Liver (tissue), 9 donors: ENCODE data around the gene YIPF3. TPM values are rescaled to one million over a fixed set of nuclear protein-coding genes. Genes with fewer than 3 reads are reported as not detected.

Experiments
- DNase-seq: peaks from one replicate; pipeline ENCODE4 v3.0.0-alpha.2; 2017; ENCODE audit warnings: low spot score
- H3K27ac ChIP-seq, 2 donors: one replicate each; pipeline ENCODE4 v1.7.0; 2013; ENCODE audit warnings: inconsistent platforms in 2 of 2, low read length in 2 of 2, control low read depth in 1 of 2, low read depth in 1 of 2, mild to moderate bottlenecking in 1 of 2
- H3K27me3 ChIP-seq, 4 donors: one replicate each; pipeline versions ENCODE4 v1.6.1 to v1.7.0; 2013; ENCODE audit warnings: low read length in 3 of 4, inconsistent platforms in 1 of 4, mild to moderate bottlenecking in 1 of 4, moderate library complexity in 1 of 4; ENCODE audit not compliant: control insufficient read depth in 4 of 4, insufficient read depth in 4 of 4
- H3K36me3 ChIP-seq, 4 donors: one replicate each; pipeline versions ENCODE4 v1.6.1 to v1.7.0; 2013; ENCODE audit warnings: low read length in 3 of 4, mild to moderate bottlenecking in 3 of 4, low read depth in 1 of 4, moderate library complexity in 1 of 4; ENCODE audit not compliant: control insufficient read depth in 4 of 4, insufficient read depth in 3 of 4
- H3K4me1 ChIP-seq, 4 donors: one replicate each; pipeline versions ENCODE4 v1.6.1 to v1.7.0; 2013; ENCODE audit warnings: low read length in 3 of 4, mild to moderate bottlenecking in 3 of 4, moderate library complexity in 1 of 4; ENCODE audit not compliant: control insufficient read depth in 4 of 4, insufficient read depth in 4 of 4
- H3K4me3 ChIP-seq, 3 donors: one replicate each; pipeline versions ENCODE4 v1.6.1 to v1.7.0; 2013; ENCODE audit warnings: low read length in 3 of 3, control low read depth in 1 of 3, low read depth in 1 of 3, mild to moderate bottlenecking in 1 of 3
- H3K9ac ChIP-seq, 2 donors: one replicate each; pipeline ENCODE4 v1.7.0; 2013; ENCODE audit warnings: low read length in 2 of 2, mild to moderate bottlenecking in 2 of 2, moderate library complexity in 2 of 2, control low read depth in 1 of 2, low read depth in 1 of 2
- H3K9me3 ChIP-seq, 4 donors: one replicate each; pipeline versions ENCODE4 v1.6.1 to v1.7.0; 2013; ENCODE audit warnings: low read length in 3 of 4; ENCODE audit not compliant: control insufficient read depth in 4 of 4
- ATF3 ChIP-seq: IDR thresholded peaks from 2 replicates; pipeline ENCODE4 v1.6.1; 2016; ENCODE audit warnings: antibody characterized with exemption
- CTCF ChIP-seq: fragments of 150-350 bp; IDR thresholded peaks from 2 replicates; pipeline ENCODE4 v1.5.1; 2017; ENCODE audit warnings: improper control_type of control experiment, low read depth, low read length; ENCODE audit not compliant: missing input control
- EGR1 ChIP-seq, 2 donors: IDR thresholded peaks; 2 replicates each; pipeline ENCODE4 v1.6.1; 2016 to 2018; ENCODE audit warnings: antibody characterized with exemption in 2 of 2, low read depth in 2 of 2
- FOXA1 ChIP-seq: IDR thresholded peaks from 2 replicates; pipeline ENCODE4 v1.6.1; 2016; ENCODE audit warnings: antibody characterized with exemption
- FOXA2 ChIP-seq: IDR thresholded peaks from 2 replicates; pipeline ENCODE4 v1.6.1; 2016; ENCODE audit warnings: antibody characterized with exemption
- GABPA ChIP-seq, 2 donors: IDR thresholded peaks in 1 of 2; conservative IDR thresholded peaks in 1 of 2; 2 replicates each; pipeline ENCODE4 v1.6.1; 2016; ENCODE audit warnings: antibody characterized with exemption in 2 of 2, mild to moderate bottlenecking in 1 of 2, moderate library complexity in 1 of 2
- HNF4A ChIP-seq, 2 donors: conservative IDR thresholded peaks; 2 replicates each; pipeline ENCODE4 v1.6.1; 2016; ENCODE audit warnings: antibody characterized with exemption in 2 of 2, mild to moderate bottlenecking in 2 of 2
- HNF4G ChIP-seq: IDR thresholded peaks from 2 replicates; pipeline ENCODE4 v1.6.1; 2016; ENCODE audit warnings: antibody characterized with exemption
- JUND ChIP-seq, 2 donors: IDR thresholded peaks; 2 replicates each; pipeline ENCODE4 v1.6.1; 2016; ENCODE audit warnings: antibody characterized with exemption in 2 of 2
- MAX ChIP-seq: IDR thresholded peaks from 2 replicates; pipeline ENCODE4 v1.6.1; 2016; ENCODE audit warnings: antibody characterized with exemption
- NR2F2 ChIP-seq: IDR thresholded peaks from 2 replicates; pipeline ENCODE4 v1.6.1; 2016; ENCODE audit warnings: antibody characterized with exemption
- RAD21 ChIP-seq, 2 donors: IDR thresholded peaks; 2 replicates each; pipeline ENCODE4 v1.6.1; 2016; ENCODE audit warnings: antibody characterized with exemption in 2 of 2, mild to moderate bottlenecking in 2 of 2
- REST ChIP-seq: IDR thresholded peaks from 2 replicates; pipeline ENCODE4 v1.6.1; 2016; ENCODE audit warnings: antibody characterized with exemption, mild to moderate bottlenecking
- RXRA ChIP-seq, 2 donors: IDR thresholded peaks; 2 replicates each; pipeline ENCODE4 v1.6.1; 2017 to 2018; ENCODE audit warnings: antibody characterized with exemption in 2 of 2, mild to moderate bottlenecking in 1 of 2
- SP1 ChIP-seq: IDR thresholded peaks from 2 replicates; pipeline ENCODE4 v1.6.1; 2018; ENCODE audit warnings: antibody characterized with exemption, mild to moderate bottlenecking
- TAF1 ChIP-seq: conservative IDR thresholded peaks from 2 replicates; pipeline ENCODE4 v1.6.1; 2016; ENCODE audit warnings: antibody characterized with exemption, mild to moderate bottlenecking
- YY1 ChIP-seq: IDR thresholded peaks from 2 replicates; pipeline ENCODE4 v1.6.1; 2016; ENCODE audit warnings: antibody characterized with exemption, mild to moderate bottlenecking
- WGBS: extraction: QIAGEN DNeasy Blood & Tissue Kit; methylation state at CpG from one replicate; pipeline ENCODE4 v1.1.7; 2013; 5-methylcytosine and 5-hydroxymethylcytosine counted together
- polyA plus RNA-seq, 2 donors: library from polyadenylated mRNA; stranded (reverse) in 1 of 2; unstranded in 1 of 2; fragments of 200-250 nt in 1 of 2; fragments of >200 nt in 1 of 2; fragmentation: Nextera tagmentation in 1 of 2; extraction: Ambion mirVana in 1 of 2; gene quantifications; one replicate each; pipeline versions ENCODE4 v1.2.1 to v1.2.3, GENCODE V29; 2013 to 2015
- total RNA-seq, 2 donors: library from RNA; depleted of rRNA; stranded (reverse); fragments of >200 nt; gene quantifications; one replicate each; pipeline ENCODE4 v1.2.3, GENCODE V29; 2014
- TF ChIP-seq, protein P1 (sequence below): IDR thresholded peaks from 2 replicates; pipeline ENCODE4 v1.6.1; 2016; ENCODE audit warnings: antibody characterized with exemption
- donor health status: healthy.
- donor health status: healthy.
- donor health status: healthy.
- donor health status: healthy.
- donor health status: healthy.

YIPF3 gene
- total and polyA plus RNA-seq, 4 donors, result 43.8 to 91.9 (median 61.6) TPM

DNA sequence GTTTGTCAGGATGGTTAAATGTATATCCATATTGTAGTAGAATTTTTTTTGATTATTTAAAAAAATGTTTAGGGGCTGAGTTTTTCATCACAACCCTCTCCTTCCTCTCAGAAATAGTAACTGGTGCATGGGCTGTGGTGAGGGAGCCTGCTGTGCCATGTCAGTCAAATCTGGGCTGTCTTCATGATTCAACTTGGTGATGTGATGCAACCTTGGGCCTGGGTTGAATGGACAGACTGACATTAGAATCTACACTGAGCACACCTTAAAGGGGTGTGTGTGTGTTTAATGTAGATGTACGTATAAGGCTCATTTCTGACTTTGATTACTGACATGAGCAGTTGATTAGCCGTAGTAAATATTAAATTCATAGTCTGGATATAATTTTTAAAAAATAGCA, 35.7 kb downstream of the YIPF3 start:
- Histone ChIP-seq H3K36me3 (peaks cover 0 to 2% (median 0%) of the 10 kb centered on the region in 4 donors), H3K9ac (no peak overlapping the region), H3K4me1 (peaks cover 7 to 29% (median 17%) of the 10 kb centered on the region in 4 donors), H3K27ac (no peak overlapping the region), H3K27me3 (no peaks in the 10 kb centered on the region), H3K9me3 (no peaks in the 10 kb centered on the region), H3K4me3 (no peak overlapping the region)
- no peak for DNase-seq
- TF ChIP-seq MAX (no peak), HNF4A (conservative IDR thresholded peaks at IDR 0.05) (no peak), HNF4G (no peak), SP1 (no peak), RAD21 (IDR thresholded peaks at IDR 0.05) (no peak), ATF3 (no peak), FOXA2 (no peak), RXRA (IDR thresholded peaks at IDR 0.05) (no peak), TAF1 (no peak), REST (no peak), JUND (IDR thresholded peaks at IDR 0.05) (no peak), EGR1 (IDR thresholded peaks at IDR 0.05; ENCODE audit: low read depth in 2 of 2) (no peak), CTCF (no peak)
- 96% methylated on average over 2 of the region's 2 CpGs for WGBS

GRCh38 chr6:43478008-43478372, 38.7 kb downstream of the YIPF3 start:
- H3K4me1 ChIP-seq, result peaks cover 7 to 29% (median 17%) of the 10 kb centered on the region in 4 donors
- H3K4me3 ChIP-seq, result peak overlapping the region; percentile 76 to 92 (median 88)
- no peaks in the 10 kb centered on the region for H3K36me3 ChIP-seq
- TF ChIP-seq, protein P1, sequence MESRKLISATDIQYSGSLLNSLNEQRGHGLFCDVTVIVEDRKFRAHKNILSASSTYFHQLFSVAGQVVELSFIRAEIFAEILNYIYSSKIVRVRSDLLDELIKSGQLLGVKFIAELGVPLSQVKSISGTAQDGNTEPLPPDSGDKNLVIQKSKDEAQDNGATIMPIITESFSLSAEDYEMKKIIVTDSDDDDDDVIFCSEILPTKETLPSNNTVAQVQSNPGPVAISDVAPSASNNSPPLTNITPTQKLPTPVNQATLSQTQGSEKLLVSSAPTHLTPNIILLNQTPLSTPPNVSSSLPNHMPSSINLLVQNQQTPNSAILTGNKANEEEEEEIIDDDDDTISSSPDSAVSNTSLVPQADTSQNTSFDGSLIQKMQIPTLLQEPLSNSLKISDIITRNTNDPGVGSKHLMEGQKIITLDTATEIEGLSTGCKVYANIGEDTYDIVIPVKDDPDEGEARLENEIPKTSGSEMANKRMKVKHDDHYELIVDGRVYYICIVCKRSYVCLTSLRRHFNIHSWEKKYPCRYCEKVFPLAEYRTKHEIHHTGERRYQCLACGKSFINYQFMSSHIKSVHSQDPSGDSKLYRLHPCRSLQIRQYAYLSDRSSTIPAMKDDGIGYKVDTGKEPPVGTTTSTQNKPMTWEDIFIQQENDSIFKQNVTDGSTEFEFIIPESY, result no peak
- TF ChIP-seq HNF4G (no peak), FOXA1 (no peak), HNF4A (conservative IDR thresholded peaks at IDR 0.05) (no peak), EGR1 (IDR thresholded peaks at IDR 0.05; ENCODE audit: low read depth in 2 of 2) (no peak), YY1 (no peak), ATF3 (no peak), TAF1 (no peak), REST (no peak), JUND (IDR thresholded peaks at IDR 0.05) (no peak), SP1 (no peak), FOXA2 (no peak), GABPA (IDR thresholded peaks at IDR 0.05 in 1 of 2, conservative IDR thresholded peaks at IDR 0.05 in 1 of 2) (no peak), NR2F2 (no peak), MAX (no peak), RAD21 (IDR thresholded peaks at IDR 0.05) (no peak)
- no peaks in the 10 kb centered on the region for H3K27me3 ChIP-seq
- peak overlapping the region; percentile 81 to 93 for H3K9ac ChIP-seq
- 13% methylated on average over 3 of the region's 3 CpGs for WGBS
- no peak for DNase-seq
- H3K27ac ChIP-seq, result peak overlapping the region in 1 of 2 donors; percentile 75
- H3K9me3 ChIP-seq, result no peaks in the 10 kb centered on the region
